Activated CD8-positive, alpha-beta memory T cell treated with anti-CD3 and anti-CD28 coated beads for 48 hours (primary cell): ENCODE data around the gene GPR21.

Experiments used
- DNase-seq, 3 experiments: peaks; one replicate each; pipeline ENCODE4 v3.0.0-alpha.2; 2020; ENCODE audit warnings: low read depth in 2 of 3, low spot score in 2 of 3

GPR21 gene

DNA sequence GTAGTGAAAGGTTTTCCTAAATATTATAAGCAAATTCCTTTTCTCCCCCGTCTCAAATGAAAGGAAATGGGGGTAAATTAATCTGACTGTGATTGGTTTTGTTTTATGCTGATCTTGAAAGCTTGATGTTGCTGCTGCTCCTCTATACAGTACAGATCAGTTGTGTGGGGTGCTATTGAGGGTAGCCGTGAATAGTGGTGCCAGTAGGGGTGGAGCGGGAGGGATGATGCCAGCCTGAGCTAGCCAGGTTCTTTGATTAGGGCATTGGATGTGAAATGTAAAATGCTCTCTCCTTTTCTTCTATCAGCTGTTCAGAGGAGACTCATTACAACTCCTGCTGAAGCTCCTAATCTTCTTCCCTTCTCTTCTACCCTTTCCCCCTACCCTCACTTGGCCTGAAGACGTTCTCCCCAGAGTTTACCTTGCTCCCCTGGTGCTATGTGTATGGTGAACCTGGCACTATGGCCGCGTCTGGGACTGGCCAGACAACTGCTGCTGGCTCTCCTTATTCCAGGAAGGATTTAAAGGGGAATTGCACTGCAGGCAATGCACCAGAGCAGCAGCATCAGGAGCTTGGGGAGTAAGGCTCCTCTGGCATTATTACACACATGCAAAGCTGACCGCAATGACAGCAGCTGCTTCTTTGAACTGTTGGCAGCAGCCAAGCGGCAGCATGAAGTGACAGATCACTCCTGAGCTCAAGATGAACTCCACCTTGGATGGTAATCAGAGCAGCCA is 566 bp downstream of the GPR21 start:
- DNase-seq: no peak

GRCh38 chr9:123034881-123035510 is 1.5 kb downstream of the GPR21 start:
- no peak for DNase-seq

DNA sequence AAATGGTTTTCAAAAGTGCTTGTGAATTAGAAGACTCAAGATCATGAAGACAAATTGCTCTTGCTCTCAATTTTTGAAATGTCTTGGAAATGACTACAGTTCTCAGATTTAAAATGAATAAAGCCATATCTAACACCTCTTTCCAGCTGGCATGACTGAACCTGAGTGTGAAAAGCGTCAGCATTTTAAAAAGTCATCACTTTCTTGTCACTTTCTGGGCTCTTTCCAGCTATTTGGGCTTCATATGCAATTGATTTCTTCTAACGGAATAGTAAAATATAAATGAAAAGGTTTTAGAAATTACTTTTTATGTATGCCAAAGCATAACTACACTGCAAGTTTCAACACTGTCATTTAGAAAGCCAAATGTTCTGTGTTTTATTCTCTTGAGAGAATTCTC is 2.3 kb downstream of the GPR21 start:
- DNase-seq: no peak

- no peak for DNase-seq
Measured at GRCh38 chr9:123036893-123037545, 3.6 kb downstream of the GPR21 start.

DNA sequence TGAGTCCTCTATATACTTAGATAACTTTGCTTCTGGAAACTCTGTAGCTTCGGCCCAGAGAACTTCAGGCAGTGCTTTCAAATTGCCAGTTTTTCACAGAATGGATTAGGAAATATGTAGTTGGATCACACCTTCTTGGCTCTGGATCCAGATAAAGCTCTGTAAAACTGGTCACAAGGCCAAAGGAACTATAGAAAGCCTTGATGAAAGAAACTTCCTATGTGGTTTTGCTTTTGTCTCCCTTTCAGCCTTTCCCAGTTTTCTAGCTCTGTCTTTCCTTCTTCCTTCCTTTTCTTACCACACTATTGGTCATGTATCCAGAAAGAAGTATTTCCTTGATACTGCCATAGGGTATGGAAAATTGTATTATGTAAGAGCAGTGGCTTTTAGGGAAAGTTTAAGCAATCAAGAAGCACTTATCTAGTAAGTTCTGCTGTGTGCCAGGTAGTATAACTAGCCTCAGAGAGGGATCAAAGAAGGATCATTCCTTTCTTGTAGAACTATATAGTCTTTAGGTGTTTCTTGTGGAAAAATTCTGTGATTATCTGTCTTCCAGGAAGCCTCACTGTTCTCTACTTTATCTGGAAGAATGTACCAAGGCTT is 6.3 kb downstream of the GPR21 start:
- DNase-seq: no peak

- DNase-seq: no peak
Measured at GRCh38 chr9:123040801-123041200, 7.3 kb downstream of the GPR21 start.

GRCh38 chr9:123041489-123041888 is 8.0 kb downstream of the GPR21 start:
- no peak for DNase-seq

GRCh38 chr9:123043081-123043939 is 9.8 kb downstream of the GPR21 start:
- DNase-seq: no peak

GRCh38 chr9:123044586-123044985 is 11.1 kb downstream of the GPR21 start:
- DNase-seq: no peak

DNA sequence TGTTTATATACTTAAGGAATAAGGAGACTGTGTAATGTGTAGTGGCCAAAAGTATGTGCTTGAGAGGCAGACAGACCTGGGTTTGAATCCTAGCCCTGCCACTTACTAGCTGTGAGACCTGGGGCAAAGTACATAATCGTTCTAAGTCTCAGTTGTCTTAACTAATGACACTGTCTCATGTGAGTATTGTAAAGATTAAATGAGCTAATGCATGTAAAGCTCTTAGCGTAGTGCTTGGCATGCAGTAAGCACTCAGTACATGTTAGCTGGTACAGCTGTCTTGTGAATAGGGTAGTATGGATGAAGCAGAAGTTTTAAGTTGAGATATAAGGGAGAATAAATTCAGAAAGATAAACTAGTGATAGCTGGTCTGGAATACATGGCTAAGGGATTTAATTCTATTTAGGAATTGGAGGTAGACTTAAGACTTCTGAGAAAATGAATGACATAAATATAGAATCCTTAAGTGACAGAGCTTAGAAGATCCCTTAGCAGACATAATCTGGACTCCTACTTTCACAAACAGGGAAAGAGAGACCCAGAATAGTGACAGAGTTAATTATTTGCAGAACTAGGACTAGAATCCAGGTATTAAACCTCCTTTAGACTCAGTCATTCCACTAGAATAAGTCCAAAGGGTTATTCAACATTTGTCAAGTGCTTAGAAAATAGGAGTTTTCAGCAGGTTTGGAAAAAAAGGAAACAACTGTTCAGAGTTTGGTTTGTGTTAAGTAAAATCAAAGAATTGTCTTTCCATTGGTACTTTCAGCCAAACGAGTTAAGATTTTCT is 13.1 kb downstream of the GPR21 start:
- DNase-seq: no peak

- no peak for DNase-seq
Measured at GRCh38 chr9:123048748-123049147, 15.3 kb downstream of the GPR21 start.

DNA sequence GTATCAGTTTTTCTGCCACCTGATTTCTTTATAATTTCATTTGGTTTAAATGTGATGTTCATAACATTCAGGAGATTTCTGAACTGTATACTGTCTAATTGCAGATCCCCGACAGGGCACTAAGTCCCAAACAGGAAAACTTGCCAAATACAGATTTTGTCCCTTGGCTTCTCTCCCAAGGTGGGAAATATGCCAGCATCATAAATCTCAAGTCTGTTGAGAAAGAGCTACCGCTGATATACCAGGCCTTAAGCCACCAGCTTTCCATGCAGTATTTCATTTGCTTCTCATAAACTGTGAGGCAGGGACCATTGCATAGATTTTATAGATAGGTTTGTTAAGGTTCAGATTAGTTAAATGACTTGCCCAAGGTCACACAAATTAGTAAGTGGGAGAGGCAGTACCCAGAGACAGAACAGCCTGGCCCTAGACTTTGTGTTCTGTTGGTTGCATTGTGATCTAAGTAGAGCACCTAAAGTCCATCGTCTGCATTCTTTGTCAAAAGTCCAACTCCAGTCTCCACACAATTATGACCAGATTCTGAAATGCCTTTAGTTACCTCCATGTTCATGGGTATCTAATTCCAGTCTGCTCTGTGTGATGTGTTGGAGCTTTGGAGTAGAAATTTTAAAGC is 16.2 kb downstream of the GPR21 start:
- no peak for DNase-seq

DNA sequence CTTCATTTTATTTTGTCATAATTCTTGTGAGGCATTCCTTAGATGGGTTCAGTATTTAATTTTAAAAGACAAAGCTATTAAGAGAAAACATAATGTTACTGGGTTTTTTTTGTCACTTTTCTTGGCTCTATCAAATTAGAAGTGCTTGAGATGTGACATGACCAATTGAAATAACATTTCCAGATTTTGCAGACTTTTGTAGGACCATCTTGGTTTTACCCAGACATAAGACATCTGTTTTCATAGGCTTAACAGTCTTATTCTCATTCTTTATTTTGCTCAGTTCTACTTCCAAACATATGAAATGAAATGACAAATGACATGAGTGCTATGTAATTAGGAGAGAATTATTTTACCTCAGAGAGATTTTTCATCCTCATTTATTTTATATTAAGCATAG is 19.6 kb downstream of the GPR21 start:
- no peak for DNase-seq

- DNase-seq: no peak
Measured at GRCh38 chr9:123053711-123054110, 20.2 kb downstream of the GPR21 start.

GRCh38 chr9:123058834-123059233 is 25.4 kb downstream of the GPR21 start:
- DNase-seq: no peak

- DNase-seq: no peak
Measured at GRCh38 chr9:123059472-123060220, 26.2 kb downstream of the GPR21 start.

GRCh38 chr9:123061216-123061615 is 27.7 kb downstream of the GPR21 start:
- DNase-seq: no peak

GRCh38 chr9:123062351-123063176 is 29.1 kb downstream of the GPR21 start:
- no peak for DNase-seq
